Activated CD8-positive, alpha-beta memory T cell treated with anti-CD3 and anti-CD28 coated beads for 48 hours (primary cell): Measurements from ENCODE around the gene RLN3.

Source experiments
- DNase-seq, 3 experiments: peaks; one replicate each; pipeline ENCODE4 v3.0.0-alpha.2; 2020; ENCODE audit warnings: low read depth in 2 of 3, low spot score in 2 of 3

RLN3 gene

DNA sequence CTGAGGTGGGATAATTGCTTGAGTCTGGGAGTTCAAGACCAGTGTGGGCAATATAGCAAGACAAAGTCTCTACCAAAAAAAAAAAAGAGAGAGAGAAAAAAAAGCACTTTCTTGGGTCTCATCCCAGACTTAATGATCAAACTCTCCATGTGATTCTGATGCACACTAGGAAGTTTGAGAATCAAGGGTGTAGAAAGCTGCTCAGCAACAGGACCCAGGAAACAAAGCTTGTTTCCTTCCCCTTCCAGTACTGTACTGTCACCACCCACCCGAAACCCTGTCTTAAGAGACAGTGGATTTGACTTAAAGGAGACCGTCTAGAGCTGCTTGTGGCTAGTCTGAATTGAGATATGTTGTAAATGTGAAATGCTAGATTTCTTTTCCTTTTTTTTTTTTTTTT, 50.5 kb downstream of the RLN3 start:
- DNase-seq = no peak
